SJSA1 (cell line): ENCODE measurements around the gene ATP10D. TPM values are rescaled to one million over a fixed set of nuclear protein-coding genes. Genes with fewer than 3 reads are reported as not detected.
"Not testable (repeated sequence)": the region's sequence is repeated elsewhere in the genome, so short reads cannot be mapped to it uniquely, and the experiment has no call there.

Source experiments
- DNase-seq, 2 experiments: peaks; one replicate each; pipeline ENCODE4 v3.0.0-alpha.2; 2015 to 2020; ENCODE audit warnings: low spot score in 2 of 2, low read depth in 1 of 2
- H3K27ac ChIP-seq: fragments of 250-450 bp; sonication (Bioruptor Pico); 2 replicates; pipeline ENCODE4 v1.5.1; 2020; ENCODE audit warnings: mild to moderate bottlenecking, moderate library complexity
- H3K27me3 ChIP-seq: fragments of 250-450 bp; sonication (Bioruptor Pico); replicated peaks from 2 replicates; pipeline ENCODE4 v1.5.1; 2020; ENCODE audit warnings: mild to moderate bottlenecking, moderate library complexity
- H3K36me3 ChIP-seq: fragments of 250-450 bp; sonication (Bioruptor Pico); 2 replicates; pipeline ENCODE4 v1.5.1; 2020; ENCODE audit warnings: mild to moderate bottlenecking
- H3K4me1 ChIP-seq: fragments of 250-450 bp; sonication (Bioruptor Pico); replicated peaks from 2 replicates; pipeline ENCODE4 v1.6.1; 2021; ENCODE audit warnings: mild to moderate bottlenecking
- H3K4me3 ChIP-seq: fragments of 250-450 bp; sonication (Bioruptor Pico); 2 replicates; pipeline ENCODE4 v1.5.1; 2020; ENCODE audit warnings: mild to moderate bottlenecking
- H3K9me3 ChIP-seq: fragments of 250-450 bp; sonication (Bioruptor Pico); replicated peaks from 2 replicates; pipeline ENCODE4 v1.5.1; 2020; ENCODE audit warnings: mild to moderate bottlenecking
- total RNA-seq: library from RNA; depleted of rRNA; stranded (reverse); fragments of >200 nt; shearing (Covaris generic); gene quantifications from 2 replicates; pipeline ENCODE4 v1.2.3, GENCODE V29; 2014

ATP10D gene
- total RNA-seq, 1 experiment from 2014 or later, result 12.1 TPM

GRCh38 chr4:47532658-47533057, 47.6 kb downstream of the ATP10D start:
- Histone ChIP-seq H3K27ac (peak overlapping the region; percentile 98; the same call in 1 of the 2 replicates), H3K9me3 (no peaks in the 10 kb centered on the region; the same call in 1 of the 2 replicates)
- DNase-seq, result no peak

GRCh38 chr4:47533689-47534347, 48.7 kb downstream of the ATP10D start:
- DNase-seq, result no peak
- Histone ChIP-seq H3K4me3 (no peak overlapping the region), H3K36me3 (peaks cover under 1% of the 10 kb centered on the region; the same call in 1 of the 2 replicates), H3K27ac (no peak overlapping the region), H3K27me3 (no peaks in the 10 kb centered on the region), H3K4me1 (peaks cover 23% of the 10 kb centered on the region), H3K9me3 (no peaks in the 10 kb centered on the region; the same call in 1 of the 2 replicates)

More at GRCh38 chr4:47532658-47533057, 47.6 kb downstream of the ATP10D start:
- H3K4me1 ChIP-seq, result peaks cover 23% of the 10 kb centered on the region
- H3K27me3 ChIP-seq, result no peaks in the 10 kb centered on the region
- no peak overlapping the region for H3K4me3 ChIP-seq
- H3K36me3 ChIP-seq, result peaks cover 3% of the 10 kb centered on the region; the same call in 1 of the 2 replicates

GRCh38 chr4:47534772-47535171, 49.7 kb downstream of the ATP10D start:
- no peaks in the 10 kb centered on the region for H3K36me3 ChIP-seq
- no peak overlapping the region for H3K4me3 ChIP-seq
- DNase-seq, result no peak
- H3K4me1 ChIP-seq, result peaks cover 23% of the 10 kb centered on the region
- H3K27me3 ChIP-seq, result no peaks in the 10 kb centered on the region
- H3K9me3 ChIP-seq, result no peaks in the 10 kb centered on the region
- no peak overlapping the region for H3K27ac ChIP-seq

- DNase-seq, result no peak
Observed at GRCh38 chr4:47535567-47536147, 50.6 kb downstream of the ATP10D start.

GRCh38 chr4:47536966-47537365, 51.9 kb downstream of the ATP10D start:
- Histone ChIP-seq H3K27ac (no peak overlapping the region), H3K36me3 (no peaks in the 10 kb centered on the region), H3K4me1 (peaks cover 6% of the 10 kb centered on the region), H3K4me3 (no peak overlapping the region), H3K27me3 (no peaks in the 10 kb centered on the region), H3K9me3 (no peaks in the 10 kb centered on the region)
- DNase-seq, result no peak

More at GRCh38 chr4:47535567-47536147, 50.6 kb downstream of the ATP10D start:
- peaks cover 19% of the 10 kb centered on the region for H3K4me1 ChIP-seq
- H3K27me3 ChIP-seq, result no peaks in the 10 kb centered on the region
- H3K4me3 ChIP-seq, result no peak overlapping the region
- H3K27ac ChIP-seq, result no peak overlapping the region
- H3K9me3 ChIP-seq, result no peaks in the 10 kb centered on the region
- H3K36me3 ChIP-seq, result no peaks in the 10 kb centered on the region

GRCh38 chr4:47538111-47538824, 53.2 kb downstream of the ATP10D start:
- H3K9me3 ChIP-seq, result no peaks in the 10 kb centered on the region
- no peak overlapping the region for H3K4me3 ChIP-seq
- no peaks in the 10 kb centered on the region for H3K4me1 ChIP-seq
- no peak overlapping the region for H3K27ac ChIP-seq
- no peaks in the 10 kb centered on the region for H3K36me3 ChIP-seq
- H3K27me3 ChIP-seq, result no peaks in the 10 kb centered on the region
- no peak for DNase-seq

GRCh38 chr4:47538825-47539154, 53.7 kb downstream of the ATP10D start:
- Histone ChIP-seq H3K4me3 (no peak overlapping the region), H3K36me3 (no peaks in the 10 kb centered on the region), H3K4me1 (no peaks in the 10 kb centered on the region), H3K9me3 (no peaks in the 10 kb centered on the region), H3K27me3 (no peaks in the 10 kb centered on the region), H3K27ac (no peak overlapping the region)
- DNase-seq, result no peak

GRCh38 chr4:47542640-47543039, 57.6 kb downstream of the ATP10D start:
- H3K4me3 ChIP-seq, H3K4me1 ChIP-seq, DNase-seq, H3K27ac ChIP-seq, H3K27me3 ChIP-seq, H3K9me3 ChIP-seq, H3K36me3 ChIP-seq: not testable (repeated sequence)

GRCh38 chr4:47543331-47543730, 58.3 kb downstream of the ATP10D start:
- H3K4me3 ChIP-seq, result no peak overlapping the region
- no peaks in the 10 kb centered on the region for H3K9me3 ChIP-seq
- no peaks in the 10 kb centered on the region for H3K27me3 ChIP-seq
- no peaks in the 10 kb centered on the region for H3K36me3 ChIP-seq
- no peak for DNase-seq
- no peak overlapping the region for H3K27ac ChIP-seq
- no peaks in the 10 kb centered on the region for H3K4me1 ChIP-seq

- H3K4me1 ChIP-seq, H3K27ac ChIP-seq, H3K27me3 ChIP-seq, DNase-seq, H3K9me3 ChIP-seq, H3K4me3 ChIP-seq, H3K36me3 ChIP-seq: not testable (repeated sequence)
Observed at GRCh38 chr4:47550357-47550756, 65.3 kb downstream of the ATP10D start.

GRCh38 chr4:47550899-47551548, 65.9 kb downstream of the ATP10D start:
- DNase-seq, result no peak
- Histone ChIP-seq H3K4me3 (no peak overlapping the region), H3K36me3 (no peaks in the 10 kb centered on the region), H3K9me3 (no peaks in the 10 kb centered on the region), H3K27ac (no peak overlapping the region), H3K27me3 (no peaks in the 10 kb centered on the region), H3K4me1 (peaks cover 8% of the 10 kb centered on the region)

- no peaks in the 10 kb centered on the region for H3K27me3 ChIP-seq
- H3K4me3 ChIP-seq, result no peak overlapping the region
- H3K27ac ChIP-seq, result no peak overlapping the region
- no peaks in the 10 kb centered on the region for H3K9me3 ChIP-seq
- no peak for DNase-seq
- H3K4me1 ChIP-seq, result peaks cover 8% of the 10 kb centered on the region
- H3K36me3 ChIP-seq, result no peaks in the 10 kb centered on the region
Observed at GRCh38 chr4:47551682-47552081, 66.6 kb downstream of the ATP10D start.

- Histone ChIP-seq H3K4me3 (no peak overlapping the region), H3K9me3 (no peaks in the 10 kb centered on the region), H3K36me3 (no peaks in the 10 kb centered on the region), H3K27ac (no peak overlapping the region), H3K4me1 (peaks cover 8% of the 10 kb centered on the region), H3K27me3 (no peaks in the 10 kb centered on the region)
- no peak for DNase-seq
Observed at GRCh38 chr4:47553329-47554125, 68.5 kb downstream of the ATP10D start.
